Measurements from ENCODE around the gene CXCL8. TPM values are rescaled to one million over a fixed set of nuclear protein-coding genes. Genes with fewer than 3 reads are reported as not detected.
A peak's percentile ranks its signal among the peaks of the same experiment; 100 is the strongest.

Gene CXCL8
- total and polyA plus RNA-seq, 8 donors: 1.1 to 80.4 (median 2.3) TPM

GRCh38 chr4:73741750-73742489 is 1.6 kb downstream of the CXCL8 start:
- TF ChIP-seq, protein P1, sequence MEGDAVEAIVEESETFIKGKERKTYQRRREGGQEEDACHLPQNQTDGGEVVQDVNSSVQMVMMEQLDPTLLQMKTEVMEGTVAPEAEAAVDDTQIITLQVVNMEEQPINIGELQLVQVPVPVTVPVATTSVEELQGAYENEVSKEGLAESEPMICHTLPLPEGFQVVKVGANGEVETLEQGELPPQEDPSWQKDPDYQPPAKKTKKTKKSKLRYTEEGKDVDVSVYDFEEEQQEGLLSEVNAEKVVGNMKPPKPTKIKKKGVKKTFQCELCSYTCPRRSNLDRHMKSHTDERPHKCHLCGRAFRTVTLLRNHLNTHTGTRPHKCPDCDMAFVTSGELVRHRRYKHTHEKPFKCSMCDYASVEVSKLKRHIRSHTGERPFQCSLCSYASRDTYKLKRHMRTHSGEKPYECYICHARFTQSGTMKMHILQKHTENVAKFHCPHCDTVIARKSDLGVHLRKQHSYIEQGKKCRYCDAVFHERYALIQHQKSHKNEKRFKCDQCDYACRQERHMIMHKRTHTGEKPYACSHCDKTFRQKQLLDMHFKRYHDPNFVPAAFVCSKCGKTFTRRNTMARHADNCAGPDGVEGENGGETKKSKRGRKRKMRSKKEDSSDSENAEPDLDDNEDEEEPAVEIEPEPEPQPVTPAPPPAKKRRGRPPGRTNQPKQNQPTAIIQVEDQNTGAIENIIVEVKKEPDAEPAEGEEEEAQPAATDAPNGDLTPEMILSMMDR (IDR thresholded peaks at IDR 0.05): no peak
- Histone ChIP-seq H3K27ac (peak overlapping the region in 1 of 2 donors; percentile 77), H3K9me3 (peaks cover 0 to 4% of the 10 kb centered on the region in 2 donors), H3K4me3 (peak overlapping the region in 1 of 2 donors; percentile 40), H3K4me1 (peaks cover 0 to 28% of the 10 kb centered on the region in 2 donors), H3K36me3 (peaks cover 0 to 15% of the 10 kb centered on the region in 2 donors), H3K27me3 (no peaks in the 10 kb centered on the region)
- ATAC-seq (no peak), DNase-seq (no peak)
- intact Hi-C loops (cut with DNase I): no loop called here

GRCh38 chr4:73742490-73743160 is 2.3 kb downstream of the CXCL8 start:
- peak overlapping the region in 1 of 2 donors; percentile 77 for H3K27ac ChIP-seq
- peak overlapping the region in 1 of 2 donors; percentile 40 for H3K4me3 ChIP-seq
- H3K4me1 ChIP-seq: peaks cover 0 to 28% of the 10 kb centered on the region in 2 donors
- H3K27me3 ChIP-seq: no peaks in the 10 kb centered on the region
- peaks cover 0 to 15% of the 10 kb centered on the region in 2 donors for H3K36me3 ChIP-seq
- H3K9me3 ChIP-seq: peaks cover 0 to 4% of the 10 kb centered on the region in 2 donors
- TF ChIP-seq, protein P1 (IDR thresholded peaks at IDR 0.05): no peak
- intact Hi-C loops (cut with DNase I): no loop called here
- ATAC-seq (no peak), DNase-seq (no peak)

GRCh38 chr4:73743281-73743680 is 2.9 kb downstream of the CXCL8 start:
- DNase-seq: no peak
- no peaks in the 10 kb centered on the region for H3K27me3 ChIP-seq
- ATAC-seq: no peak
- H3K4me1 ChIP-seq: peaks cover 0 to 28% of the 10 kb centered on the region in 2 donors
- H3K36me3 ChIP-seq: peaks cover 0 to 15% of the 10 kb centered on the region in 2 donors
- intact Hi-C loops (cut with DNase I): no loop called here
- peak overlapping the region in 1 of 2 donors; percentile 40 for H3K4me3 ChIP-seq
- peaks cover 0 to 4% of the 10 kb centered on the region in 2 donors for H3K9me3 ChIP-seq
- TF ChIP-seq, protein P1 (IDR thresholded peaks at IDR 0.05): no peak
- peak overlapping the region in 1 of 2 donors; percentile 77 for H3K27ac ChIP-seq

GRCh38 chr4:73743795-73744194 is 3.4 kb downstream of the CXCL8 start:
- Histone ChIP-seq H3K36me3 (peaks cover 0 to 15% of the 10 kb centered on the region in 2 donors), H3K4me1 (peaks cover 0 to 28% of the 10 kb centered on the region in 2 donors), H3K27ac (peak overlapping the region in 1 of 2 donors; percentile 77), H3K4me3 (no peak overlapping the region), H3K9me3 (peaks cover 0 to 4% of the 10 kb centered on the region in 2 donors), H3K27me3 (no peaks in the 10 kb centered on the region)
- intact Hi-C loops (cut with DNase I): no loop called here
- no peak for DNase-seq
- TF ChIP-seq, protein P1 (IDR thresholded peaks at IDR 0.05): no peak
- no peak for ATAC-seq

GRCh38 chr4:73744203-73744602 is 3.8 kb downstream of the CXCL8 start:
- ATAC-seq (no peak), DNase-seq (no peak)
- Histone ChIP-seq H3K4me3 (no peak overlapping the region), H3K4me1 (peaks cover 0 to 28% of the 10 kb centered on the region in 2 donors), H3K27ac (peak overlapping the region in 1 of 2 donors; percentile 77), H3K36me3 (peaks cover 0 to 15% of the 10 kb centered on the region in 2 donors), H3K27me3 (no peaks in the 10 kb centered on the region), H3K9me3 (peaks cover 0 to 4% of the 10 kb centered on the region in 2 donors)
- intact Hi-C loops (cut with DNase I): no loop called here
- TF ChIP-seq, protein P1 (IDR thresholded peaks at IDR 0.05): no peak

Measured in left lung (tissue), 10 donors.